SK-N-SH (cell line): ENCODE results near the gene SLAMF7.

Experiments used
- CTCF ChIP-seq: fragments of 200-600 bp; sonication (generic); IDR thresholded peaks from 2 replicates; pipeline ENCODE4 v1.6.1; 2017; ENCODE audit warnings: antibody characterized with exemption, mild to moderate bottlenecking, moderate library complexity
- TEAD4 ChIP-seq: IDR thresholded peaks from 2 replicates; pipeline ENCODE4 v1.4.0; 2012; ENCODE audit warnings: mild to moderate bottlenecking, borderline replicate concordance; ENCODE audit not compliant: insufficient read depth

- no peak for TF ChIP-seq TEAD4
- TF ChIP-seq CTCF: no peak
Measured at GRCh38 chr1:160718210-160718609, 20.8 kb upstream of the SLAMF7 start.
